Measurements from ENCODE around the gene STK32A. TPM values are rescaled to one million over a fixed set of nuclear protein-coding genes. Genes with fewer than 3 reads are reported as not detected.

STK32A gene
- polyA plus RNA-seq, 2 of the 4 experiments (the other 2 are of a cell fraction), result 0.45 to 1.2 TPM

- POLR2A ChIA-PET, result no interaction called here
- FAIRE-seq (no peak), DNase-seq (ENCODE audit: low read depth in 1 of 2, low spot score in 1 of 2) (no peak), ATAC-seq (no peak)
- no peak for TF ChIP-seq RNF2 (IDR thresholded peaks at IDR 0.05; ENCODE audit: borderline replicate concordance, low read depth)
- CTCF ChIA-PET, result interaction anchor here (1.3 to 3.3 kb wide), 3 partner anchors 142 to 353 kb away, joined by 3 to 65 read pairs (median 4); no protein-coding TSS in a partner anchor
- H3K4me2 ChIP-seq, result no peak overlapping the region
- H3K4me1 ChIP-seq, result no peaks in the 10 kb centered on the region
- H3K4me3 ChIP-seq, result no peak overlapping the region
- no peaks in the 10 kb centered on the region for H3K9me3 ChIP-seq
- no peak overlapping the region for H3K27ac ChIP-seq
- WGBS (ENCODE audit: missing lambda C conversion rate), result 65% methylated on average over 9 of the region's 9 CpGs
Observed at GRCh38 chr5:147225938-147226337, 8.9 kb upstream of the STK32A start.

GRCh38 chr5:147226512-147226911 lies 8.3 kb upstream of the STK32A start:
- CTCF ChIA-PET, result interaction anchor here (1.3 to 3.3 kb wide), 3 partner anchors 142 to 352 kb away, joined by 3 to 65 read pairs (median 4); no protein-coding TSS in a partner anchor
- H3K9me3 ChIP-seq, result no peaks in the 10 kb centered on the region
- no peak overlapping the region for H3K27ac ChIP-seq
- POLR2A ChIA-PET, result no interaction called here
- no peaks in the 10 kb centered on the region for H3K4me1 ChIP-seq
- ATAC-seq, result no peak
- TF ChIP-seq USF2 (IDR thresholded peaks at IDR 0.05), result no peak
- no peak for TF ChIP-seq CEBPB (IDR thresholded peaks at IDR 0.05)
- TF ChIP-seq SMC3 (IDR thresholded peaks at IDR 0.05), result no peak
- no peak for TF ChIP-seq BCL3 (IDR thresholded peaks at IDR 0.05)
- TF ChIP-seq HDAC2 (IDR thresholded peaks at IDR 0.05), result no peak
- no peak for TF ChIP-seq POLR2AphosphoS2 (conservative IDR thresholded peaks at IDR 0.05; ENCODE audit: low read length)
- TF ChIP-seq EP300 (IDR thresholded peaks at IDR 0.05), result no peak
- TF ChIP-seq TFCP2L1 (CRISPR knock-in tag; IDR thresholded peaks at IDR 0.05), result no peak
- TF ChIP-seq PHF8 (IDR thresholded peaks at IDR 0.05; ENCODE audit: borderline replicate concordance, low read depth), result no peak
- TF ChIP-seq NPAS2 (CRISPR knock-in tag; IDR thresholded peaks at IDR 0.05; ENCODE audit: borderline replicate concordance), result no peak
- no peak for TF ChIP-seq RARB (CRISPR knock-in tag; IDR thresholded peaks at IDR 0.05)
- TF ChIP-seq KDM5A (IDR thresholded peaks at IDR 0.05), result no peak
- TF ChIP-seq JUNB (IDR thresholded peaks at IDR 0.05), result no peak
- TF ChIP-seq CTCF (IDR thresholded peaks at IDR 0.05), result no peak
- TF ChIP-seq EHMT2 (IDR thresholded peaks at IDR 0.05; ENCODE audit: low read depth), result no peak
- no peak for TF ChIP-seq RAD21 (conservative IDR thresholded peaks at IDR 0.05 in 1 of 2, IDR thresholded peaks at IDR 0.05 in 1 of 2)
- TF ChIP-seq MAX (IDR thresholded peaks at IDR 0.05), result no peak
- no peak for FAIRE-seq
- 85% methylated on average over 14 of the region's 15 CpGs for whole genome bisulfite sequencing (ENCODE audit: missing lambda C conversion rate)
- H3K4me3 ChIP-seq, result no peak overlapping the region
- H3K4me2 ChIP-seq, result no peak overlapping the region
- DNase-seq (ENCODE audit: low read depth in 1 of 2, low spot score in 1 of 2), result no peak

GRCh38 chr5:147234239-147234824 lies 494 bp upstream of the STK32A start:
- H3K27ac ChIP-seq, result peak overlapping the region in 1 of 2 experiments; percentile 68; a peak in 3 of 6 replicates
- 0% methylated on average over 3 of the region's 32 CpGs for WGBS (ENCODE audit: missing lambda C conversion rate)
- CTCF ChIA-PET, result interaction anchor here (1.2 to 1.9 kb wide), 4 partner anchors 10 to 135 kb away, joined by 4 to 10 read pairs (median 6); no protein-coding TSS in a partner anchor
- H3K4me1 ChIP-seq, result no peaks in the 10 kb centered on the region; the same call in 2 of the 3 replicates
- TF ChIP-seq ESRRA (IDR thresholded peaks at IDR 0.05; ENCODE audit: borderline replicate concordance, low read length) (no peak), NPAS2 (CRISPR knock-in tag; IDR thresholded peaks at IDR 0.05; ENCODE audit: borderline replicate concordance) (no peak), MYC (IDR thresholded peaks at IDR 0.05; ENCODE audit: borderline replicate concordance, low read length) (no peak)
- peak overlapping the region; percentile 50 for H3K4me3 ChIP-seq
- peak overlapping the region; percentile 86 for H3K4me2 ChIP-seq
- POLR2A ChIA-PET, result interaction anchor here (1.1 to 1.2 kb wide), 2 partner anchors 76 to 136 kb away, joined by 4 read pairs; no protein-coding TSS in a partner anchor
- FAIRE-seq (no peak), ATAC-seq (peak; percentile 46 to 54), DNase-seq (ENCODE audit: low read depth in 1 of 2, low spot score in 1 of 2) (no peak)
- H3K9me3 ChIP-seq, result no peaks in the 10 kb centered on the region

Measured in A549 (cell line).